Measurements from ENCODE around the gene FADS6.

Gene FADS6

GRCh38 chr17:74848656-74849399 is 44.6 kb downstream of the FADS6 start:
- TF ChIP-seq CTCF (IDR thresholded peaks at IDR 0.05; ENCODE audit: control insufficient read depth, insufficient read depth, low read depth, low read length, missing control alignments), result no peak
- H3K4me3 ChIP-seq (ENCODE audit: control insufficient read depth, low read depth, low read length), result no peak overlapping the region
- no peak for DNase-seq (ENCODE audit: low read depth)

- no peak for DNase-seq (ENCODE audit: low read depth)
- no peak overlapping the region for H3K4me3 ChIP-seq (ENCODE audit: control insufficient read depth, low read depth, low read length)
- TF ChIP-seq CTCF (IDR thresholded peaks at IDR 0.05; ENCODE audit: control insufficient read depth, insufficient read depth, low read depth, low read length, missing control alignments), result no peak
These were observed 46.8 kb downstream of the FADS6 start for GRCh38 chr17:74846621-74847020.

GRCh38 chr17:74843352-74843627 is 50.1 kb downstream of the FADS6 start:
- no peak overlapping the region for H3K4me3 ChIP-seq (ENCODE audit: control insufficient read depth, low read depth, low read length)
- DNase-seq (ENCODE audit: low read depth), result no peak
- no peak for TF ChIP-seq CTCF (IDR thresholded peaks at IDR 0.05; ENCODE audit: control insufficient read depth, insufficient read depth, low read depth, low read length, missing control alignments)

- DNase-seq (ENCODE audit: low read depth), result no peak
- peak; percentile 41 for TF ChIP-seq CTCF (IDR thresholded peaks at IDR 0.05; ENCODE audit: control insufficient read depth, insufficient read depth, low read depth, low read length, missing control alignments)
- no peak overlapping the region for H3K4me3 ChIP-seq (ENCODE audit: control insufficient read depth, low read depth, low read length)
These were observed 50.7 kb downstream of the FADS6 start for GRCh38 chr17:74842599-74843351.

- TF ChIP-seq CTCF (IDR thresholded peaks at IDR 0.05; ENCODE audit: control insufficient read depth, insufficient read depth, low read depth, low read length, missing control alignments), result no peak
- DNase-seq (ENCODE audit: low read depth), result no peak
- H3K4me3 ChIP-seq (ENCODE audit: control insufficient read depth, low read depth, low read length), result no peak overlapping the region
These were observed 51.3 kb downstream of the FADS6 start for GRCh38 chr17:74842146-74842598.

- DNase-seq (ENCODE audit: low read depth), result no peak
- H3K4me3 ChIP-seq (ENCODE audit: control insufficient read depth, low read depth, low read length), result no peak overlapping the region
- TF ChIP-seq CTCF (IDR thresholded peaks at IDR 0.05; ENCODE audit: control insufficient read depth, insufficient read depth, low read depth, low read length, missing control alignments), result no peak
These were observed 52.3 kb downstream of the FADS6 start for GRCh38 chr17:74840989-74841666.

Data from AG09309 (cell line).